NB4 (cell line): ENCODE measurements around the gene DUS4L.
A peak's percentile ranks its signal among the peaks of the same experiment; 100 is the strongest.

Experiments used
- DNase-seq: peaks from one replicate; pipeline ENCODE4 v3.0.0; 2010; ENCODE audit warnings: low read depth
- H3K4me3 ChIP-seq: one replicate; pipeline ENCODE4 v1.5.1; 2011; ENCODE audit warnings: mild to moderate bottlenecking, low read depth, low read length, moderate library complexity
- MYC ChIP-seq: IDR thresholded peaks from 2 replicates; pipeline ENCODE4 v1.6.1; 2011; ENCODE audit warnings: low read depth, low read length
- POLR2A ChIP-seq: IDR thresholded peaks from 2 replicates; pipeline ENCODE4 v1.6.1; 2011; ENCODE audit warnings: mild to moderate bottlenecking; ENCODE audit not compliant: insufficient read length; ENCODE audit errors: extremely low read depth
- TF ChIP-seq, protein P1 (sequence below): IDR thresholded peaks from 2 replicates; pipeline ENCODE4 v1.6.1; 2011; ENCODE audit warnings: low read depth, low read length
- TF ChIP-seq, protein P2 (sequence below): IDR thresholded peaks from one replicate; pipeline ENCODE4 v1.5.1; 2012; ENCODE audit warnings: low read depth, low read length

Gene DUS4L

DNA sequence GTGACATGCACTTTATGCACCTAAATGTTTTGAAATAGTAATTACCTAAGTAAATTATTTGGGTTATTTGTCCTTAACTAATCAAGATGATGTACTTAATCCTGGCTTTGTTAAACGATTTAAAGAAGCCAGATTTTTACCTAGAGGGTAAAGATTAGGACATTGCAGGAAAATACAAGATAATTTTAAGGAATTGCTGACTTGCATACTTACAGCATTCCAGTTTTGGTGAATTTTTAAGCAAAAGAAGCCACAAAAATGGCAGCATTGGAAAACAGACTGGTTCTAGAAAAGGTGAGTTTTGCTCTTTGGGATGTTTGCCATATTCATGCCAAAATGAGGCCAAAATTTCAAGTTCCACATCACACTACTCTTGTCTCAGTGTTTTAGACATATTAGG lies 49.7 kb downstream of the DUS4L start:
- TF ChIP-seq POLR2A: no peak
- TF ChIP-seq MYC: no peak
- TF ChIP-seq, protein P1, sequence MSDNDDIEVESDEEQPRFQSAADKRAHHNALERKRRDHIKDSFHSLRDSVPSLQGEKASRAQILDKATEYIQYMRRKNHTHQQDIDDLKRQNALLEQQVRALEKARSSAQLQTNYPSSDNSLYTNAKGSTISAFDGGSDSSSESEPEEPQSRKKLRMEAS: no peak
- TF ChIP-seq, protein P2, sequence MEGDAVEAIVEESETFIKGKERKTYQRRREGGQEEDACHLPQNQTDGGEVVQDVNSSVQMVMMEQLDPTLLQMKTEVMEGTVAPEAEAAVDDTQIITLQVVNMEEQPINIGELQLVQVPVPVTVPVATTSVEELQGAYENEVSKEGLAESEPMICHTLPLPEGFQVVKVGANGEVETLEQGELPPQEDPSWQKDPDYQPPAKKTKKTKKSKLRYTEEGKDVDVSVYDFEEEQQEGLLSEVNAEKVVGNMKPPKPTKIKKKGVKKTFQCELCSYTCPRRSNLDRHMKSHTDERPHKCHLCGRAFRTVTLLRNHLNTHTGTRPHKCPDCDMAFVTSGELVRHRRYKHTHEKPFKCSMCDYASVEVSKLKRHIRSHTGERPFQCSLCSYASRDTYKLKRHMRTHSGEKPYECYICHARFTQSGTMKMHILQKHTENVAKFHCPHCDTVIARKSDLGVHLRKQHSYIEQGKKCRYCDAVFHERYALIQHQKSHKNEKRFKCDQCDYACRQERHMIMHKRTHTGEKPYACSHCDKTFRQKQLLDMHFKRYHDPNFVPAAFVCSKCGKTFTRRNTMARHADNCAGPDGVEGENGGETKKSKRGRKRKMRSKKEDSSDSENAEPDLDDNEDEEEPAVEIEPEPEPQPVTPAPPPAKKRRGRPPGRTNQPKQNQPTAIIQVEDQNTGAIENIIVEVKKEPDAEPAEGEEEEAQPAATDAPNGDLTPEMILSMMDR: no peak
- DNase-seq: no peak
- H3K4me3 ChIP-seq: no peak overlapping the region

DNA sequence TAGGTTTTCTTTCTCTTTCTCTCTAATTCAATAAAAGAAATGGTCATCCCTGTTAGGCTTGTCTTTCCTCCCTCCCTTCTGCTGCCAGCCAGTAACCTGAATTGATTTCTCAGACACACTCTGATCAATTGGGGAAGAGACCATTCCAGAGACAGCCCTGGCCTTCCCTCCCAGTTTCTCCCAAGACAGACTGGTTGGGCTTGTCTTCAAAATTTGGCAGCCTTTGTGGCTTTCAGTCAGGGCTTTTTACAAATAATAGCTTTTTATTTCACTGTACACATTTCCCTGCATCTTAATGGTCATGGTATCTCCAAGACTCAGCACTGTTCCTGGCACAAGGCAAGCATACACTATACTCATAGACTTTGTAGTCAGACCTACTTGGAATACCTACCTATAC lies 50.2 kb downstream of the DUS4L start:
- TF ChIP-seq MYC (no peak), POLR2A (no peak)
- TF ChIP-seq, protein P1: no peak
- TF ChIP-seq, protein P2: no peak
- no peak for DNase-seq
- H3K4me3 ChIP-seq: no peak overlapping the region

DNA sequence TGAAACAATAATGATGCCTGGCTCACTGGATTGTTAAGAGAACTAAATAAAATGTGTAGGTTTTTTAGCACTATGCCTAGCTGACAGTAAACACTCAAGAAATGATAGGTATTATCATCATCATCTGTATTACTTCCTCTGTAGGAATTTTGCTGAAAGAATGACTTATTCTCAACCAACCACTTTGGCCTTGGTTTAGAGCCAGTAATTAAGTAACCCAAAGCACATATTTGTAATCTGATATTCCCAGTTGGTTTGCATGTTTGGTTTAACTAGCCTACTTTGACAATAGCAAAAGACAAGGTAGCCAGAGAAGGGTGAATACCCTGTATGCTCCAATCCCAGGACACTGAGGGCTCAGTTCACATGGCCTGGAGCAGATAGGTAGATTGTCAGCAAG lies 50.7 kb downstream of the DUS4L start:
- no peak overlapping the region for H3K4me3 ChIP-seq
- TF ChIP-seq, protein P1: no peak
- no peak for TF ChIP-seq POLR2A
- no peak for TF ChIP-seq MYC
- TF ChIP-seq, protein P2: no peak
- DNase-seq: no peak

DNA sequence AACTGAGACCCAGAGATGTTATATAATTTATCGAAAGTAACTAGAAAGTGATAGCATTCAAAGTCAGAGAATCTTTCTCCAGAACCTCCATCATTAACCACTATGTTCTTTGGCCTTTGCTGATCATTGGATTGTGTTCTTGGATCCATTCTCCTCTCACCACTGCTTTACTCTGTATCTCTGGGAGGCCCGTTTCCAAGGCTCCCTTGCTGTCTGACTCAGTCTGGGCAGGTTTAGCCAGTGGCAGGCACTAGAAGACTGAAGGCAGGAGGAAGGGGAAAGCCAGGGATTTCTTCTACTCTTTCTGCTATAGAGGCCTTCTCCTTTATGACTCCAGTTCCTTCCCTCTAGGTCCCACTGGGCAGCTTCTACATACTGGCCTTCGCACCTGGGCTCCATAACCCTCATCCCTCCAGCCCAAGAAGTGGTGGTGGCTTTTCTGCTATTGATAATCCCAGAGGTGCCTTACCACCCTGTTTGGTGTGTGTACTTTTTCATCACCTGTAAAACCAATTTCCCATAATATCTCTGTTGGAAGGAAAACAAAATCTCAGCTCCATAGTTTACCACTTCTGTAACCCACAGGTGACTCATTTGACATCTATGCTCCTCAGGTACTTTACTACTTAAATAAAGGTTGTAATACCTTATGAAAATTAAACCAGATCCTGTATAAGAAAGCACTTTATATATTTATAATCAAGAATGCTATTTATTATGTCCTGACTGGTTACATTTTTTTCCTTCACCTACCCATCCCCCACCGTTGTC lies 52.3 kb downstream of the DUS4L start:
- TF ChIP-seq, protein P2: no peak
- TF ChIP-seq, protein P1: no peak
- TF ChIP-seq POLR2A (no peak), MYC (no peak)
- DNase-seq: no peak
- no peak overlapping the region for H3K4me3 ChIP-seq

DNA sequence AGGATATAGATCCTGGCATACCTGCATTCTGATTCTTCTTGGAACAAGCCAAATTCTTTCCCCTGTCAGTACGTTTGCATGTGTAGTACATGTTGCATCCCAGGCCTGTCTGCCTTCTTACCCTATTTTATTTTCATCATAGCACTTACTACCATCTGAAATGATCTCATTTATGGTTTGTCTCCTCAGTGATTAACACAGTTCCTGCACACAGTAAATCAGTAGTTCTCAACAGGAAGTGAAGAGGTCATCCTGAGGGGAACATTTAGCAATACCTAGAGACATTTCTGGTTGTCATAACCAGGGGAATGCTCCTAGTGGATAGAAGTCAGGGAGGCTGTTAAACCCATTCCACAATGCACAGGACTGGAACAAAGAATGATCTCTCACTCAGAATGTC lies 58.7 kb downstream of the DUS4L start:
- peak; percentile 76 for DNase-seq
- no peak overlapping the region for H3K4me3 ChIP-seq
- no peak for TF ChIP-seq POLR2A
- TF ChIP-seq MYC: no peak
- TF ChIP-seq, protein P1: no peak
- TF ChIP-seq, protein P2: no peak

DNA sequence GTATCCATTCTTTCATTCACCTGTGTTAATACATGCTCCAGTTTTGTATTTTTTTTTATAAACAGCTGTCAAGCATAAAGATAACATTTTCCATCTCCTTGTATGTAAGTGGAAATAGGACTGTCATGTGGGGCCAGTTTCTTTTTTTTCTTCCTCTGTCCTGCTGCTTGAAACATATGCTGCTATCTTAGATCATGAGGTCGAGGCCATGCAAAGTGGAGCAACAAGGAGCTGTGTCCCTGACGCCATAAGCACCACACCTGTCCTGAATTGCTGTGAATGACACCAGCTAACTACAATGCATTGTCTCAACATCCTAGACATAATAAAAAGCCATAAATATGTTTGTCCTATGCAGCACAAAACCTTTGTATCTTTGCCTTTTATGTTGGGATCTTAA lies 59.1 kb downstream of the DUS4L start:
- DNase-seq: no peak
- TF ChIP-seq, protein P2: no peak
- TF ChIP-seq MYC (no peak), POLR2A (no peak)
- TF ChIP-seq, protein P1: no peak
- H3K4me3 ChIP-seq: no peak overlapping the region
